ENCODE measurements around the gene P2RX4.

Gene P2RX4

DNA sequence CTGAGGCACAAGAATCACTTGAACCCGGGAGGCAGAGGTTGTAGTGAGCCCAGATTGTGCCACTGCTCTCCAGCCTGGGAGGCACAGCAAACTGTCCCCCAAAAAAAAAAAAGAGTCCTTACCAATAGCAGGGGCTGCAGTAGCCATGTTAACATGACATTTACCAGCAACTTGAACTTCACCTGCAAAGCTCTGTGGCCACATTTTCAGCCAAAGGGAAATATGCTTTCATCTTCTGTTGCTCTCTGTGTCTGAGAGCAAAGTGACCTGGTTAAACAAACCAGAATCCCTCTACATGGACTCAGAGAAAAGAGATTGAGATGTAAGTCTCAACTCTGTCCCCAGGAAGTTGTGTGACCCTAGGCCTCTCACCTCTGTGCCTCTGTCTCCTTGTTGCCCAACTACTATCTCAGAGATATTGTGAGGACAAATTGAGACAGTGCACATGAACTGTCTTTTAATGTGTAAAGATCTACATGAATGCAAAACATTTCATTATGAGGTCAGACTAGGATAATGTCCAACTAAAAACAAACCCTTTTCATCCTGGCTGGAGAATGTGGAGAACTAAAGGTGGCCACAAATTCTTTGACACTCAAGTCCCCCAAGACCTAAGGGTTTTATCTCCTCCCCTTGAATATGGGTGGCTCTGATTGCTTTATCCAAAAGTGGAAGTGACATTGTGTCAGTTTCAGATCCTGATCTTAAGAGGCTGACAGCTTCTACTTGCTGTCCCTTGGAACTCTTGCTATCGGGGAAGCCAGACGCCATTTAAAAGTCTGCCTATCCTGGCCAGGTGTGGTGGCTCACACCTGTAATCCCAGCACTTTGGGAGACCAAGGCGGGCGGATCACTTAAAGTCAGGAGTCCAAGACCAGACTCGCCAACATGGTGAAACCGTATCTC, 24.7 kb upstream of the P2RX4 start:
- Histone ChIP-seq H3K4me1 (ENCODE audit: control insufficient read depth in 1 of 2, insufficient read depth in 1 of 2, low read depth in 1 of 2, low read length in 1 of 2) (no peaks in the 10 kb centered on the region), H3K9me3 (no peaks in the 10 kb centered on the region), H3K36me3 (no peaks in the 10 kb centered on the region), H3K27ac (no peak overlapping the region), H3K4me3 (ENCODE audit: low read depth in 1 of 2, low read length in 1 of 2) (no peak overlapping the region), H3K27me3 (no peaks in the 10 kb centered on the region)
- TF ChIP-seq, protein P1, sequence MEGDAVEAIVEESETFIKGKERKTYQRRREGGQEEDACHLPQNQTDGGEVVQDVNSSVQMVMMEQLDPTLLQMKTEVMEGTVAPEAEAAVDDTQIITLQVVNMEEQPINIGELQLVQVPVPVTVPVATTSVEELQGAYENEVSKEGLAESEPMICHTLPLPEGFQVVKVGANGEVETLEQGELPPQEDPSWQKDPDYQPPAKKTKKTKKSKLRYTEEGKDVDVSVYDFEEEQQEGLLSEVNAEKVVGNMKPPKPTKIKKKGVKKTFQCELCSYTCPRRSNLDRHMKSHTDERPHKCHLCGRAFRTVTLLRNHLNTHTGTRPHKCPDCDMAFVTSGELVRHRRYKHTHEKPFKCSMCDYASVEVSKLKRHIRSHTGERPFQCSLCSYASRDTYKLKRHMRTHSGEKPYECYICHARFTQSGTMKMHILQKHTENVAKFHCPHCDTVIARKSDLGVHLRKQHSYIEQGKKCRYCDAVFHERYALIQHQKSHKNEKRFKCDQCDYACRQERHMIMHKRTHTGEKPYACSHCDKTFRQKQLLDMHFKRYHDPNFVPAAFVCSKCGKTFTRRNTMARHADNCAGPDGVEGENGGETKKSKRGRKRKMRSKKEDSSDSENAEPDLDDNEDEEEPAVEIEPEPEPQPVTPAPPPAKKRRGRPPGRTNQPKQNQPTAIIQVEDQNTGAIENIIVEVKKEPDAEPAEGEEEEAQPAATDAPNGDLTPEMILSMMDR (IDR thresholded peaks at IDR 0.05) = no peak

DNA sequence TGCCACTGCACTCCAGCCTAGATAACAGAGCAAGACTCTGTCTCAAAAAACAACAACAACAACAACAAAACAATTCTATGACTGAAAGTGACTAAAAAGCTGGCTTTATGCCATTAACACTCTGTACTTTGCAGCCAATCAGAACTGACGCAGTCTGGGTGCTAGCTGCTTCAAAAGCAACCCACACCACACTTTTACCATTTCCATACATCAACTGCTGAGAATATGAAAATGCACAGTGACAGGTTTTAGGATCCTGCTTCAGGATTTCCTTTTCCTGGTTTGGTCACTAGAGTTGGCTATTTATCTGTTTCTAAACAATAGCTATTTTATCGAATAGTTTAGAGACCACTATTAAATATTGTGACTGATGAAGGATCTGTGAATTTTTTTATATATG, 23.1 kb upstream of the P2RX4 start:
- TF ChIP-seq, protein P1 (IDR thresholded peaks at IDR 0.05) = no peak
- no peak overlapping the region for H3K27ac ChIP-seq
- H3K9me3 ChIP-seq = no peaks in the 10 kb centered on the region
- H3K36me3 ChIP-seq = no peaks in the 10 kb centered on the region
- no peak overlapping the region for H3K4me3 ChIP-seq (ENCODE audit: low read depth in 1 of 2, low read length in 1 of 2)
- H3K27me3 ChIP-seq = no peaks in the 10 kb centered on the region
- H3K4me1 ChIP-seq (ENCODE audit: control insufficient read depth in 1 of 2, insufficient read depth in 1 of 2, low read depth in 1 of 2, low read length in 1 of 2) = peaks cover 0 to 4% of the 10 kb centered on the region in 2 experiments

DNA sequence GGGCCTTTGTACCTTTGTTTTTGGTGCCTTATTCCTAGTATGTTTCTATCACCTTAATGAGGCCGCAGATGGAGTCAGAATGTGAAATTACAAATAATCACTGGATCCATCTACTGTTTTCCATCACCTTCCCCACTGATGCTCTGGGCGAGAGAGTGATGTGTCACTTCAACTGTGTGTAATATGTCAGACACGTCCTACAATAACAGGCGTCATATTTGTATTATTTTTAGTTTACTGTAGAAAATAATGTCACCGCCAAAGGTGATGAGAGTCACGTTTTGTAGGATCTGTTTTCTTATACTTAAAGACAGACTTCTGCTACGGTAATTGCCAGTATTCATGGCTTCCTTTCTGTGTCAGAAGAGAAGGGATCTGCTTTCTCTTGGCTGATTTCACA, 22.4 kb upstream of the P2RX4 start:
- Histone ChIP-seq H3K36me3 (no peaks in the 10 kb centered on the region), H3K27ac (no peak overlapping the region)
- TF ChIP-seq, protein P1 (IDR thresholded peaks at IDR 0.05) = no peak

GRCh38 chr12:121188227-121188626, 21.7 kb upstream of the P2RX4 start:
- Histone ChIP-seq H3K4me3 (ENCODE audit: low read depth in 1 of 2, low read length in 1 of 2) (no peak overlapping the region), H3K27me3 (no peaks in the 10 kb centered on the region), H3K36me3 (no peaks in the 10 kb centered on the region), H3K4me1 (ENCODE audit: control insufficient read depth in 1 of 2, insufficient read depth in 1 of 2, low read depth in 1 of 2, low read length in 1 of 2) (peaks cover 0 to 4% of the 10 kb centered on the region in 2 experiments), H3K9me3 (no peaks in the 10 kb centered on the region), H3K27ac (no peak overlapping the region)
- TF ChIP-seq, protein P1 (IDR thresholded peaks at IDR 0.05) = no peak

More for the DNA sequence above, 22.4 kb upstream of the P2RX4 start:
- Histone ChIP-seq H3K4me1 (ENCODE audit: control insufficient read depth in 1 of 2, insufficient read depth in 1 of 2, low read depth in 1 of 2, low read length in 1 of 2) (peaks cover 0 to 4% of the 10 kb centered on the region in 2 experiments), H3K27me3 (no peaks in the 10 kb centered on the region), H3K4me3 (ENCODE audit: low read depth in 1 of 2, low read length in 1 of 2) (no peak overlapping the region), H3K9me3 (no peaks in the 10 kb centered on the region)

DNA sequence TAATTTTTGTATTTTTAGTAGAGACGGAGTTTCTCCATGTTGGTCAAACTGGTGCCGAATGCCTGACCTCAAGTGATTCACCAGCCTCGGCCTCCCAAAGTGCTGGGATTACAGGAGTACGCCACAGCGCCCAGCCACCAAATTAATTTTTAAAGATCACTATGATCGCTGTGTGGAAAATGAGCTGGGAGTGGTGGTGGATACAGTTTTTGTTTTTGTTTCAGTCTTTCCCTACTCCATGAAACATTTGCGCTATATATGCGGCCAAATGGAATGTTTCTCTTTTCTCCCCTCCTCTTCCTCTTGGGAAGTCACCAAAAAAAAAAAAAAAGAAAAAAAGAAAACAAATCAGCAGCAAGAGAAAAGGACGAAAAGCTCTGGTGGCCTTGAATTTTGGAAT, 20.8 kb upstream of the P2RX4 start:
- no peaks in the 10 kb centered on the region for H3K36me3 ChIP-seq
- TF ChIP-seq, protein P1 (IDR thresholded peaks at IDR 0.05) = no peak
- H3K27ac ChIP-seq = no peak overlapping the region
- no peaks in the 10 kb centered on the region for H3K9me3 ChIP-seq
- no peaks in the 10 kb centered on the region for H3K27me3 ChIP-seq
- H3K4me3 ChIP-seq (ENCODE audit: low read depth in 1 of 2, low read length in 1 of 2) = no peak overlapping the region
- H3K4me1 ChIP-seq (ENCODE audit: control insufficient read depth in 1 of 2, insufficient read depth in 1 of 2, low read depth in 1 of 2, low read length in 1 of 2) = peaks cover 0 to 4% of the 10 kb centered on the region in 2 experiments
